ENCODE data around the gene ITGA4. TPM values are rescaled to one million over a fixed set of nuclear protein-coding genes. Genes with fewer than 3 reads are reported as not detected.

ITGA4 gene
- total RNA-seq, 1 donor from 2014 or later = 20.0 TPM

GRCh38 chr2:181461056-181461997 is 4.1 kb downstream of the ITGA4 start:
- Histone ChIP-seq H3K27me3 (ENCODE audit: insufficient read depth, low read length) (no peaks in the 10 kb centered on the region), H3K4me1 (ENCODE audit: insufficient read depth, low read length) (peaks cover 9% of the 10 kb centered on the region), H3K9ac (ENCODE audit: low read length) (no peak overlapping the region), H3K4me2 (ENCODE audit: low read length) (no peak overlapping the region), H3K27ac (ENCODE audit: low read depth, low read length) (no peak overlapping the region), H3K79me2 (ENCODE audit: insufficient read depth, low read length) (peaks cover 28% of the 10 kb centered on the region), H4K20me1 (ENCODE audit: insufficient read depth, low read length) (no peaks in the 10 kb centered on the region), H3K4me3 (ENCODE audit: insufficient read depth, low read depth, low read length) (no peak overlapping the region), H3K9me3 (ENCODE audit: insufficient read depth, low read depth, low read length) (no peaks in the 10 kb centered on the region), H3K36me3 (ENCODE audit: insufficient read depth, low read length) (no peaks in the 10 kb centered on the region), H2AFZ (ENCODE audit: low read depth, low read length) (no peak overlapping the region)
- Mint-ChIP-seq H3K4me1 (ENCODE audit: low read depth, unreplicated experiment) (peaks cover 6% of the 10 kb centered on the region), H3K36me3 (ENCODE audit: low read depth, unreplicated experiment) (no peaks in the 10 kb centered on the region), H3K9me3 (ENCODE audit: unreplicated experiment) (peaks cover 1% of the 10 kb centered on the region), H3K4me3 (ENCODE audit: unreplicated experiment) (no peak overlapping the region), H3K27ac (ENCODE audit: unreplicated experiment) (no peak overlapping the region), H3K27me3 (ENCODE audit: low read depth, unreplicated experiment) (no peaks in the 10 kb centered on the region)
- no peak for FAIRE-seq
- no peak for TF ChIP-seq CTCF (IDR thresholded peaks at IDR 0.05; ENCODE audit: insufficient read depth, low read depth, low read length)
- no peak for TF ChIP-seq EZH2 (IDR thresholded peaks at IDR 0.05; ENCODE audit: insufficient read depth, low read length)
- DNase-seq (ENCODE audit: low read depth) = no peak

- Histone ChIP-seq H3K79me2 (ENCODE audit: insufficient read depth, low read length) (peaks cover 29% of the 10 kb centered on the region), H3K4me1 (ENCODE audit: insufficient read depth, low read length) (peaks cover 4% of the 10 kb centered on the region), H3K9ac (ENCODE audit: low read length) (no peak overlapping the region), H2AFZ (ENCODE audit: low read depth, low read length) (no peak overlapping the region), H4K20me1 (ENCODE audit: insufficient read depth, low read length) (no peaks in the 10 kb centered on the region), H3K4me3 (ENCODE audit: insufficient read depth, low read depth, low read length) (no peak overlapping the region), H3K27ac (ENCODE audit: low read depth, low read length) (no peak overlapping the region), H3K9me3 (ENCODE audit: insufficient read depth, low read depth, low read length) (no peaks in the 10 kb centered on the region), H3K27me3 (ENCODE audit: insufficient read depth, low read length) (no peaks in the 10 kb centered on the region), H3K4me2 (ENCODE audit: low read length) (no peak overlapping the region), H3K36me3 (ENCODE audit: insufficient read depth, low read length) (no peaks in the 10 kb centered on the region)
- FAIRE-seq (no peak), DNase-seq (ENCODE audit: low read depth) (no peak)
- H3K4me1 Mint-ChIP-seq (ENCODE audit: low read depth, unreplicated experiment) = peaks cover 6% of the 10 kb centered on the region
- H3K9me3 Mint-ChIP-seq (ENCODE audit: unreplicated experiment) = peaks cover 1% of the 10 kb centered on the region
- H3K27ac Mint-ChIP-seq (ENCODE audit: unreplicated experiment) = no peak overlapping the region
- no peak for TF ChIP-seq EZH2 (IDR thresholded peaks at IDR 0.05; ENCODE audit: insufficient read depth, low read length)
- no peak overlapping the region for H3K4me3 Mint-ChIP-seq (ENCODE audit: unreplicated experiment)
- no peaks in the 10 kb centered on the region for H3K27me3 Mint-ChIP-seq (ENCODE audit: low read depth, unreplicated experiment)
- H3K36me3 Mint-ChIP-seq (ENCODE audit: low read depth, unreplicated experiment) = no peaks in the 10 kb centered on the region
Measured at GRCh38 chr2:181462033-181462432, 4.8 kb downstream of the ITGA4 start.

- Mint-ChIP-seq H3K27ac (ENCODE audit: unreplicated experiment) (no peak overlapping the region), H3K27me3 (ENCODE audit: low read depth, unreplicated experiment) (no peaks in the 10 kb centered on the region), H3K4me1 (ENCODE audit: low read depth, unreplicated experiment) (peaks cover 12% of the 10 kb centered on the region), H3K36me3 (ENCODE audit: low read depth, unreplicated experiment) (no peaks in the 10 kb centered on the region), H3K9me3 (ENCODE audit: unreplicated experiment) (peaks cover 1% of the 10 kb centered on the region), H3K4me3 (ENCODE audit: unreplicated experiment) (no peak overlapping the region)
- Histone ChIP-seq H3K9ac (ENCODE audit: low read length) (no peak overlapping the region), H3K9me3 (ENCODE audit: insufficient read depth, low read depth, low read length) (no peaks in the 10 kb centered on the region), H3K27ac (ENCODE audit: low read depth, low read length) (no peak overlapping the region), H3K4me2 (ENCODE audit: low read length) (no peak overlapping the region), H3K36me3 (ENCODE audit: insufficient read depth, low read length) (no peaks in the 10 kb centered on the region), H2AFZ (ENCODE audit: low read depth, low read length) (no peak overlapping the region), H3K4me3 (ENCODE audit: insufficient read depth, low read depth, low read length) (no peak overlapping the region), H3K4me1 (ENCODE audit: insufficient read depth, low read length) (peaks cover 4% of the 10 kb centered on the region), H4K20me1 (ENCODE audit: insufficient read depth, low read length) (no peaks in the 10 kb centered on the region), H3K27me3 (ENCODE audit: insufficient read depth, low read length) (no peaks in the 10 kb centered on the region), H3K79me2 (ENCODE audit: insufficient read depth, low read length) (peaks cover 23% of the 10 kb centered on the region)
- no peak for DNase-seq (ENCODE audit: low read depth)
- FAIRE-seq = no peak
- TF ChIP-seq CTCF (IDR thresholded peaks at IDR 0.05; ENCODE audit: insufficient read depth, low read depth, low read length) = no peak
- no peak for TF ChIP-seq EZH2 (IDR thresholded peaks at IDR 0.05; ENCODE audit: insufficient read depth, low read length)
Measured at GRCh38 chr2:181463588-181463987, 6.4 kb downstream of the ITGA4 start.
